ENCODE results near the gene NLGN3. TPM values are rescaled to one million over a fixed set of nuclear protein-coding genes. Genes with fewer than 3 reads are reported as not detected.

NLGN3 gene
- total and polyA plus RNA-seq, 5 experiments from 2014 or later: 0.06 to 3.1 (median 0.25) TPM

- DNase-seq (no peak), ATAC-seq (no peak)
- no peaks in the 10 kb centered on the region for H3K27me3 Mint-ChIP-seq
- H3K4me1 Mint-ChIP-seq: peaks cover 0 to 16% (median 10%) of the 10 kb centered on the region in 4 donors
- POLR2A ChIA-PET: interaction anchor here (0.7 kb wide), 1 partner anchor 182 kb away, joined by 3 read pairs; no protein-coding TSS in a partner anchor
- H3K9me3 Mint-ChIP-seq: no peaks in the 10 kb centered on the region
- peak overlapping the region in 7 of 10 donors; percentile 15 to 86 (median 58) for H3K27ac Mint-ChIP-seq
- H3K4me3 Mint-ChIP-seq: no peak overlapping the region
- H3K36me3 Mint-ChIP-seq: no peaks in the 10 kb centered on the region
Observed at GRCh38 chrX:71184803-71185495, 40.3 kb downstream of the NLGN3 start.

- POLR2A ChIA-PET: interaction anchor here (1.0 kb wide), 2 partner anchors 9 to 133 kb away, joined by 3 to 4 read pairs; no protein-coding TSS in a partner anchor
- DNase-seq (no peak), ATAC-seq (no peak)
- Mint-ChIP-seq H3K36me3 (peaks cover 0 to 8% (median 0%) of the 10 kb centered on the region in 3 donors), H3K27ac (peak overlapping the region in 6 of 10 donors; percentile 0 to 72 (median 52)), H3K4me3 (peak overlapping the region in 1 of 10 donors; percentile 16), H3K27me3 (no peaks in the 10 kb centered on the region), H3K4me1 (peaks cover 10 to 33% (median 25%) of the 10 kb centered on the region in 4 donors), H3K9me3 (no peaks in the 10 kb centered on the region)
Observed at GRCh38 chrX:71191248-71191647, 46.6 kb downstream of the NLGN3 start.

GRCh38 chrX:71195964-71196649 is 51.5 kb downstream of the NLGN3 start:
- peaks cover 0 to 4% (median 0%) of the 10 kb centered on the region in 3 donors for H3K36me3 Mint-ChIP-seq
- DNase-seq: peak in 4 of 10 donors; percentile 1 to 58 (median 56)
- POLR2A ChIA-PET: interaction anchor here (0.6 to 4.8 kb wide), 11 partner anchors 14 to 177 kb away, joined by 3 to 37 read pairs (median 3); partner anchors contain the start of genes NONO, TAF1 and ZMYM3
- ATAC-seq: peak; percentile 75 to 78
- H3K27me3 Mint-ChIP-seq: no peaks in the 10 kb centered on the region
- H3K4me1 Mint-ChIP-seq: peaks cover 18 to 44% (median 40%) of the 10 kb centered on the region in 4 donors
- H3K27ac Mint-ChIP-seq: peak overlapping the region; percentile 91 to 98 (median 92)
- H3K9me3 Mint-ChIP-seq: no peaks in the 10 kb centered on the region
- peak overlapping the region; percentile 78 to 95 (median 92) for H3K4me3 Mint-ChIP-seq

- Mint-ChIP-seq H3K4me3 (peak overlapping the region; percentile 78 to 94 (median 90)), H3K9me3 (no peaks in the 10 kb centered on the region), H3K27me3 (no peaks in the 10 kb centered on the region), H3K27ac (peak overlapping the region; percentile 86 to 98 (median 94)), H3K4me1 (peaks cover 15 to 35% (median 30%) of the 10 kb centered on the region in 4 donors), H3K36me3 (no peaks in the 10 kb centered on the region)
- ATAC-seq (peak; percentile 49 to 56), DNase-seq (peak in 3 of 10 donors; percentile 17 to 29 (median 22))
- POLR2A ChIA-PET: interaction anchor here (1.1 to 4.8 kb wide), 6 partner anchors 16 to 168 kb away, joined by 4 to 37 read pairs (median 12); partner anchors contain the start of genes NONO, TAF1 and ZMYM3
Observed at GRCh38 chrX:71198066-71198465, 53.4 kb downstream of the NLGN3 start.

- ATAC-seq (no peak), DNase-seq (no peak)
- Mint-ChIP-seq H3K9me3 (no peaks in the 10 kb centered on the region), H3K27ac (peak overlapping the region in 8 of 10 donors; percentile 18 to 86 (median 65)), H3K27me3 (no peaks in the 10 kb centered on the region), H3K4me3 (peak overlapping the region in 6 of 10 donors; percentile 0 to 45 (median 18)), H3K4me1 (peaks cover 15 to 30% (median 27%) of the 10 kb centered on the region in 4 donors), H3K36me3 (no peaks in the 10 kb centered on the region)
- POLR2A ChIA-PET: interaction anchor here (1.6 to 4.8 kb wide), 2 partner anchors 17 to 166 kb away, joined by 9 to 37 read pairs; partner anchors contain the start of gene TAF1
Observed at GRCh38 chrX:71199252-71200008, 54.8 kb downstream of the NLGN3 start.

- Mint-ChIP-seq H3K4me3 (no peak overlapping the region), H3K9me3 (no peaks in the 10 kb centered on the region), H3K27me3 (peaks cover 0 to 2% (median 0%) of the 10 kb centered on the region in 5 donors)
Observed at GRCh38 chrX:71210816-71211215, 66.2 kb downstream of the NLGN3 start.

GRCh38 chrX:71212536-71212935 is 67.9 kb downstream of the NLGN3 start:
- Mint-ChIP-seq H3K9me3 (peaks cover 0 to 1% (median 0%) of the 10 kb centered on the region in 9 donors), H3K36me3 (no peaks in the 10 kb centered on the region), H3K27me3 (peaks cover 0 to 2% (median 0%) of the 10 kb centered on the region in 5 donors), H3K4me3 (no peak overlapping the region), H3K4me1 (peaks cover 0 to 11% (median 6%) of the 10 kb centered on the region in 4 donors), H3K27ac (no peak overlapping the region)
- POLR2A ChIA-PET: no interaction called here
- DNase-seq (no peak), ATAC-seq (no peak)

More at GRCh38 chrX:71210816-71211215, 66.2 kb downstream of the NLGN3 start:
- Mint-ChIP-seq H3K27ac (no peak overlapping the region), H3K4me1 (peaks cover 0 to under 1% (median 0%) of the 10 kb centered on the region in 4 donors), H3K36me3 (no peaks in the 10 kb centered on the region)
- DNase-seq: no peak
- POLR2A ChIA-PET: interaction anchor here (0.6 kb wide), 2 partner anchors 68 to 71 kb away, joined by 4 to 7 read pairs; no protein-coding TSS in a partner anchor
- no peak for ATAC-seq

- peaks cover 0 to 1% (median 0%) of the 10 kb centered on the region in 9 donors for H3K9me3 Mint-ChIP-seq
Observed at GRCh38 chrX:71214152-71214551, 69.5 kb downstream of the NLGN3 start.

GRCh38 chrX:71214604-71215337 is 70.1 kb downstream of the NLGN3 start:
- peaks cover 0 to 11% (median 6%) of the 10 kb centered on the region in 4 donors for H3K4me1 Mint-ChIP-seq
- H3K4me3 Mint-ChIP-seq: no peak overlapping the region
- no peaks in the 10 kb centered on the region for H3K27me3 Mint-ChIP-seq
- H3K36me3 Mint-ChIP-seq: no peaks in the 10 kb centered on the region
- peaks cover 0 to 1% (median 0%) of the 10 kb centered on the region in 9 donors for H3K9me3 Mint-ChIP-seq
- DNase-seq (no peak), ATAC-seq (no peak)
- H3K27ac Mint-ChIP-seq: no peak overlapping the region
- POLR2A ChIA-PET: interaction anchor here (0.8 kb wide), 1 partner anchor 18 kb away, joined by 3 read pairs; no protein-coding TSS in a partner anchor

More at GRCh38 chrX:71214152-71214551, 69.5 kb downstream of the NLGN3 start:
- POLR2A ChIA-PET: interaction anchor here (0.8 kb wide), 1 partner anchor 19 kb away, joined by 3 read pairs; no protein-coding TSS in a partner anchor
- DNase-seq (no peak), ATAC-seq (no peak)
- Mint-ChIP-seq H3K27me3 (peaks cover 0 to 2% (median 0%) of the 10 kb centered on the region in 5 donors), H3K27ac (no peak overlapping the region), H3K4me1 (peaks cover 0 to 11% (median 6%) of the 10 kb centered on the region in 4 donors), H3K36me3 (no peaks in the 10 kb centered on the region), H3K4me3 (no peak overlapping the region)

GRCh38 chrX:71215338-71215912 is 70.8 kb downstream of the NLGN3 start:
- ATAC-seq (no peak), DNase-seq (no peak)
- Mint-ChIP-seq H3K4me1 (peaks cover 0 to 11% (median 6%) of the 10 kb centered on the region in 4 donors), H3K27ac (no peak overlapping the region), H3K36me3 (no peaks in the 10 kb centered on the region), H3K4me3 (no peak overlapping the region), H3K27me3 (no peaks in the 10 kb centered on the region), H3K9me3 (peaks cover 0 to 1% (median 0%) of the 10 kb centered on the region in 9 donors)
- POLR2A ChIA-PET: interaction anchor here (1.0 to 1.2 kb wide), 2 partner anchors 17 to 69 kb away, joined by 3 to 4 read pairs; no protein-coding TSS in a partner anchor

- POLR2A ChIA-PET: interaction anchor here (0.8 to 1.2 kb wide), 3 partner anchors 18 to 68 kb away, joined by 3 to 4 read pairs (median 3); no protein-coding TSS in a partner anchor
- Mint-ChIP-seq H3K4me3 (peak overlapping the region in 3 of 10 donors; percentile 11 to 24 (median 15)), H3K9me3 (peaks cover 0 to 1% (median 0%) of the 10 kb centered on the region in 9 donors), H3K36me3 (no peaks in the 10 kb centered on the region), H3K27me3 (no peaks in the 10 kb centered on the region), H3K27ac (peak overlapping the region in 5 of 10 donors; percentile 5 to 75 (median 40)), H3K4me1 (peaks cover 0 to 11% (median 6%) of the 10 kb centered on the region in 4 donors)
- ATAC-seq (no peak), DNase-seq (no peak)
Observed at GRCh38 chrX:71216485-71216884, 71.8 kb downstream of the NLGN3 start.

All from naive thymus-derived CD8-positive, alpha-beta T cell (primary cell).